Aorta (tissue), 5 donors: ENCODE results near the gene VOPP1. TPM values are rescaled to one million over a fixed set of nuclear protein-coding genes. Genes with fewer than 3 reads are reported as not detected.
A peak's percentile ranks its signal among the peaks of the same experiment; 100 is the strongest.

ENCODE experiments used
- ATAC-seq: fragments of 200-7000 bp; cut with Tn5 transposase; one replicate; pipeline ENCODE4 v1.9.1; 2022; ENCODE audit warnings: moderate library complexity; ENCODE audit not compliant: low FRiP score
- DNase-seq, 2 donors: peaks; one replicate each; pipeline ENCODE4 v3.0.0-alpha.2; 2020
- H3K27ac ChIP-seq, 2 donors: one replicate each; pipeline ENCODE4 v1.5.1; 2013; ENCODE audit warnings: low read length in 2 of 2, mild to moderate bottlenecking in 2 of 2, moderate library complexity in 2 of 2, control low read depth in 1 of 2, inconsistent platforms in 1 of 2, low read depth in 1 of 2
- H3K27me3 ChIP-seq, 2 donors: one replicate each; pipeline ENCODE4 v1.6.1; 2013; ENCODE audit warnings: control low read depth in 1 of 2, low read length in 1 of 2, mild to moderate bottlenecking in 1 of 2, moderate library complexity in 1 of 2; ENCODE audit not compliant: insufficient read depth in 2 of 2, control insufficient read depth in 1 of 2
- H3K36me3 ChIP-seq, 2 donors: one replicate each; pipeline ENCODE4 v1.6.1; 2013; ENCODE audit warnings: control low read depth in 1 of 2, low read length in 1 of 2, mild to moderate bottlenecking in 1 of 2; ENCODE audit not compliant: insufficient read depth in 2 of 2, control insufficient read depth in 1 of 2
- H3K4me1 ChIP-seq, 2 donors: one replicate each; pipeline ENCODE4 v1.6.1; 2013; ENCODE audit warnings: low read length in 2 of 2, control low read depth in 1 of 2, mild to moderate bottlenecking in 1 of 2, moderate library complexity in 1 of 2; ENCODE audit not compliant: insufficient read depth in 2 of 2, control insufficient read depth in 1 of 2
- H3K4me3 ChIP-seq, 2 donors: one replicate each; pipeline ENCODE4 v1.5.1; 2013; ENCODE audit warnings: low read length in 2 of 2, control low read depth in 1 of 2, mild to moderate bottlenecking in 1 of 2
- H3K9me3 ChIP-seq: one replicate; pipeline ENCODE4 v1.6.1; 2013; ENCODE audit warnings: mild to moderate bottlenecking, low read length; ENCODE audit not compliant: control insufficient read depth
- WGBS, 2 donors: extraction: QIAGEN DNeasy Blood & Tissue Kit; methylation state at CpG; one replicate each; pipeline ENCODE4 v1.1.7; 2013; 5-methylcytosine and 5-hydroxymethylcytosine counted together
- intact Hi-C, 2 donors: fragments of 100-400 bp; cut with DNase I; formaldehyde crosslinking; loops; one replicate each; pipeline versions ENCODE4 v1.14.2 to v1.15.0; 2022
- polyA plus RNA-seq, 2 donors: library from polyadenylated mRNA; stranded (reverse); fragments of 200-250 nt; gene quantifications; one replicate each; pipeline ENCODE4 v1.2.3, GENCODE V29; 2013
- total RNA-seq, 2 donors: library from RNA; stranded (reverse); fragmentation: NEBNext Ultra II Directional; extraction: Animal tissue kit (Norgen Biotek cat#: 25700); gene quantifications; one replicate each; pipeline ENCODE4 v1.2.1, GENCODE V29; 2021
- donor health status: healthy with polysubstance abuse.
- donor health status: Bipolar disorder and iron deficiency.
- donor health status: DM: no; HTN: no; CAD: no.
- donor health status: DM: no; HTN: no; CAD: no.
- donor health status: DM: yes; HTN: yes; CAD: no.

Gene VOPP1
- total and polyA plus RNA-seq, 4 donors, result 36.3 to 82.9 (median 68.5) TPM

DNA sequence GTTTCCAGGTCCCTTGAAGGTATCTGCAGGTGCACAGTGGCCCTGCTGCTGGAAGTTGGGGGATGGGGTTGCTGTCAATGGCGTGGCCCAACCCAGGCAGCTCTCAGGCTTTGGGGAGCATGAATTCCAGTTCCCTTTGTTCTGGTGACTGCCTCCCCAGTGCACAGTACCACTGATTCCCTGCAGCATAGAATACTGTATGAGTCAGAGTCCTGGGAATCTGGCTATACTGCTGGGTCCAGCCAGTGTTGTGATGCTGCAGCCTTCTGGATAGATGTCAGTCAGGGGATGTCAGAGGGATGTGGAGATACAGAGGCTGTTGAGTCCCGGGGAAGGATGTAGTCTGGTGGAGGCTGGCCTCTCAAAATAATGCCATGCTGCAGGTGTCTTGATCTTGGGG, 107.9 kb downstream of the VOPP1 start:
- WGBS, 2 donors, result 95 to 99% methylated on average over 2 of the region's 2 CpGs
- DNase-seq, result no peak
- H3K9me3 ChIP-seq, result no peaks in the 10 kb centered on the region
- intact Hi-C loops, result no loop called here
- ATAC-seq, result no peak
- H3K36me3 ChIP-seq, result peaks cover 0 to 10% of the 10 kb centered on the region in 2 donors
- no peak overlapping the region for H3K27ac ChIP-seq
- no peaks in the 10 kb centered on the region for H3K4me1 ChIP-seq
- no peak overlapping the region for H3K4me3 ChIP-seq
- no peaks in the 10 kb centered on the region for H3K27me3 ChIP-seq

DNA sequence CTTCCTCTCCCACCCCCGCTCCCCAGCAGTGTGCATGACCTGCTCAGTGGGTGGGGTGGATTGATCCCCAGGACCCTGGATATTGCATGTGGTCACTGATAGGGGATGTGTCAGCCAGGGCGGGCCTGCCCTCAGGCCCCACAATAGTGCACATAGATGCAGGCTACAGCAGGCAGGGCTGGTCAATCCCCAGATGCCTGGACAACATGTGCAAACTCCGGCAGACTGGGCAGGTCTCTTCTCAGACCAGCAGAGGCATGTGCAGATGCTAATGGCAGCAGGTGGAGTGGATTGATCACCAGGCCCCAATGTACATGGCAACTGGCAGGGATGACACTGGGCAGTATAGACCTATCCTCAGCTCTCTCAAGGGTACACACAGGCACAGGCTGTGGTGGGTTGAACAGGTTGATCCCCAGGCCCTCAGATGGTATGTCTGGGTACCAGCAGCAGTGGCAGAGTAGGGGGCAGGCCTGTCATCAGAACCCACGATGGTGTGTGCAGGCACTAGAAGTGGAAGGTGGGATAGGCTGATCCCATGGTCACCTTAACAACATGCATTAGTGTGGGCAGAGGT, 108.5 kb downstream of the VOPP1 start:
- Histone ChIP-seq H3K9me3 (no peaks in the 10 kb centered on the region), H3K36me3 (peaks cover 0 to 10% of the 10 kb centered on the region in 2 donors), H3K27ac (no peak overlapping the region), H3K27me3 (no peaks in the 10 kb centered on the region), H3K4me1 (no peaks in the 10 kb centered on the region), H3K4me3 (no peak overlapping the region)
- WGBS, 2 donors, result 98 to 100% methylated on average over 4 of the region's 4 CpGs
- intact Hi-C loops, result no loop called here
- no peak for DNase-seq
- no peak for ATAC-seq

DNA sequence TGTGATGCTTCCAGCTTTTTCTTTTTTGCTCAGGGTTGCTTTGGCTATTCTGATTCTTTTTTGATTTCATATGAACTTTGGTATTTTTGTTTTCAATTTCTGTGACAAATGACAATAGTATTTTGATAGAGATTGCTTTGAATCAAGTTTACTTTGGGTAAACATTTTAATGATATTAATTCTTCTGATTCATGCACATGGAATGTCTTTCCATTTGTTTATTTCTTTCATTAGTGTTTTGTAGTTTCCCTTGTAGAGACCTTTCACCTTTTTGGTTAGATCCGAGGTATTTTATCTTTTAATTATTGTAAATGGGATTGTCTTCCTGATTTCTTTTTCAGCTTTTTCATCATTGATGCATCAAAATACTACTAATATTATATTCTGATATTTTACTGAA, 114.0 kb downstream of the VOPP1 start:
- no peak for ATAC-seq
- no peak overlapping the region for H3K4me3 ChIP-seq
- DNase-seq, result no peak
- no peaks in the 10 kb centered on the region for H3K9me3 ChIP-seq
- no peaks in the 10 kb centered on the region for H3K27me3 ChIP-seq
- H3K36me3 ChIP-seq, result no peaks in the 10 kb centered on the region
- intact Hi-C loops, result no loop called here
- H3K4me1 ChIP-seq, result no peaks in the 10 kb centered on the region
- WGBS, 2 donors, result 92% methylated on average over 1 of the region's 1 CpG
- H3K27ac ChIP-seq, result no peak overlapping the region

DNA sequence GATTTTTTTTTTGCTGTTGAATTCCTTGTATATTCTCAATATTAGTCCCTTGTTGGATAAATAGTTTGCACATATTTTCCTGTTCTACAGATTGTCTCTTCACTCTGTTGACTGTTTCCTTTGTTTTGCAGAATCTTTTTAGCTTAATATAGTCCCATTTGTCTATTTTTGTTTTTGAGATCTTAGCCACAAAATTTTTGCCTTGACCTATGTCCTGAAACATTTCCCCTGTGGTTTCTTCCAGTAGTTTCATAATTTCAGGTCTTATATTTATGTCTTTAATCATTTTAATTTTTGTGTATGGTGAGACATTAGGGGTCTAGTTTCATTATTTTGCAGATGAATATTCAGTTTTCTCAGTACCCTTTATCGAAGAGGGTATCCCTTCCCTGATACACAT, 114.5 kb downstream of the VOPP1 start:
- Histone ChIP-seq H3K36me3 (no peaks in the 10 kb centered on the region), H3K4me1 (no peaks in the 10 kb centered on the region), H3K4me3 (no peak overlapping the region), H3K9me3 (no peaks in the 10 kb centered on the region), H3K27ac (no peak overlapping the region), H3K27me3 (no peaks in the 10 kb centered on the region)
- intact Hi-C loops, result no loop called here
- ATAC-seq (no peak), DNase-seq (no peak)
- WGBS, 2 donors, result 100% methylated on average over 1 of the region's 1 CpG

DNA sequence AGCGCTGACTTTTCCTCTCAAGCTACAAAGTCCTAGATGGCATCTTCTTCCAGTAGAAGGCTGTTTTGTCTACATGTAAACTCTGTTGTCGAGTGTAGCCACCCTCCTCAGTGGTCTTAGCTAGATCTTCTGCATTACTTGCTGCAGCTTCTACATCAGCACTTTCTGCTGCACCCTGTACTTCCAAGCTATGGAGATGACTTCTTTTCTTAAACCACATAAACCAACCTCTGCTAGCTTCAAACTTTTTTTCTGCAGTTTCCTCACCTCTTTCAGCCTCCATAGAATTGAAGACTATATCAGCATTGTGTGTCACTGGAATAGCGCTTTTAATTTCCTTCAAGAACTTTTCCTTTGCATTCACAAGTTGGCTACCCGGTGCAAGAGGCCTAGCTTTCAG, 119.3 kb downstream of the VOPP1 start:
- Histone ChIP-seq H3K27ac (no peak overlapping the region), H3K36me3 (no peaks in the 10 kb centered on the region), H3K4me1 (no peaks in the 10 kb centered on the region), H3K4me3 (no peak overlapping the region), H3K27me3 (no peaks in the 10 kb centered on the region), H3K9me3 (no peaks in the 10 kb centered on the region)
- 86 to 94% methylated on average over 4 of the region's 4 CpGs for WGBS, 2 donors
- DNase-seq, result no peak
- intact Hi-C loops, result no loop called here
- no peak for ATAC-seq

DNA sequence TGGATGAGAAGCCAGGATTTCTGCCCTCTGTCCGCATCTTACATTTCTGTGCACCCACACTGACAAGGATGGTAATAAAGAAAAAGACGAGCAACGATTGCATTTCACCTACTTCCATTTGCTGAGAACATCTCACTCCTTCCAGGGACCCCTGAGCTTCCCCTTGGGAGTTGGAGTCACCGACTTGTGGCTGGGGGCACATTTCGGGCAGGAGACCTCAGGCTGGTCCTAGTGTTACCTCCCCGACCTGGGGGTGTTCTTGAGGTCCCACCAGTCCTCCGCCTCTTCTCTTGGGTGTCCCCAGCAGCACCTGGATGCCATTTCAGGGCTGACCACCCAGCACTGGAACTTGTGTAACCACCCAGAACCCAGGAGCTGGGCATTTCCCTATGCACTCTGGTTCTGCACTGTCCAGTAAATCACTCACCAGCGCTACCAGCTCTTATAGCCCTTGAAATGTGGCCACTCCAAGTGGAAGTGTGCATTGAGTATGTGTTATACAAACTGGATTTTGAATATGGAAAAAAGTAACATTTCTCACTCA, 122.2 kb downstream of the VOPP1 start:
- Histone ChIP-seq H3K9me3 (no peaks in the 10 kb centered on the region), H3K4me3 (no peak overlapping the region), H3K27me3 (no peaks in the 10 kb centered on the region), H3K27ac (no peak overlapping the region), H3K36me3 (no peaks in the 10 kb centered on the region), H3K4me1 (no peaks in the 10 kb centered on the region)
- no peak for ATAC-seq
- 94 to 96% methylated on average over 8 of the region's 8 CpGs for WGBS, 2 donors
- DNase-seq, result no peak
- intact Hi-C loops, result no loop called here

DNA sequence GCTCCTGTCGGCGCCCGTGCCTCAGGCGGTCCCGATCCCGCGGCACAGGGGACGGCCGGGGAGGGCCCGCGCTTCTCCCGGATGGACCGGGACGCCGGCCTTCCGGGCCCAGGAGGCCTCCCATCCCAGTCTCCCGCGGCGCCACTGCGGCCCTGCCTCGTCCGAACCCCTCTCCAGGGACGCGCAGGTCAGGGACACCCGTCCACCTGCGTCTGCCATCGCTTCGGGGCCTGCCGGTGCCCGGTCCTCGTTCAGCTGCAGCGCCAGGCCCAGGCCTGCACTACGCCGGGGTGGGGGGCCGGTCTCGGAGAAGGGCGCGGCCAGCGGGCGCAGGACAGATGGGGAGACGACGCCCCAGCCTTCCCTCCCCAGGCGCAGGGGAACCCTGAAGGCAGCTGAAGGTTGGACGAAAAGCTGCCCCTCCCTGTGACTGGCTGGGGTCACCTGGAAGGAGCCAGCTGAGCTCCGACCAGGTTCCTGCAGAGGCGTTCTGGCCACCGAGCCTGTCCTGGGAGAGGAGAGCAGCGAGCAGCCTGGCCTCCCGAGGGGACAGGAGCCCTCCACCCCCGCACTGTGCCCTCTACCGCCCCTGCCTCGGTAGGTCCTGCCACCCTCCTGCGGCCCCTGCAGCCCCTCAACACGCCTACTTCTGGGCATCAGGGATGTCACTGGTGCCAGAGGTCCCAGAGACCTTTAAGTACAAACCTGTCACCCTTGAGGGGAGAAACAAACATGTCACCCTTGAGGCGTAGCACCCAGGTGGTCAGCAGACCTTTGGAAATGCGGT, 122.9 kb downstream of the VOPP1 start:
- peak; percentile 41 for ATAC-seq
- no peaks in the 10 kb centered on the region for H3K4me1 ChIP-seq
- 32 to 36% methylated on average over 53 to 56 of the region's 56 CpGs for WGBS, 2 donors
- no peak for DNase-seq
- H3K27ac ChIP-seq, result no peak overlapping the region
- no peaks in the 10 kb centered on the region for H3K27me3 ChIP-seq
- no peaks in the 10 kb centered on the region for H3K36me3 ChIP-seq
- no peak overlapping the region for H3K4me3 ChIP-seq
- intact Hi-C loops, result no loop called here
- H3K9me3 ChIP-seq, result no peaks in the 10 kb centered on the region

DNA sequence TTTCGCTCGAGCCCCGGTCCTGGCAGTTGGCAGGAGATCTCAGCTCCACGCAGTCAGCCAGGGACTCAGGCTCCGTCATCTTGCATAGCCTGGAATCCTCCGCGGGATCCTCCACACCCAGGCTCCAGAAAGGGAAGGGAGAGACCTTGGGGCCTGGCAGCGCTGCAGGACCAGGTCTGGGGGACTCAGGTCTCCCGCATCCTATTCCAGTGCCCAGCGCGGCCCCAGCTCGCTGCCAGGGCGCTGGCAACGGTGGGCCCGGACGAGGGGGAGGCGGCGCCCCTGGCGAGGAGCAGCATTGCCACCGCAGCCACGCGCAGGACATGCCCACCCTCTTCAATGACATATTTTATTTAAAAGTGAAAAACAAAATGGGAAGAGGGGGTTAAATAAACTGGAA, 123.8 kb downstream of the VOPP1 start:
- WGBS, 2 donors, result 55 to 74% methylated on average over 20 to 22 of the region's 22 CpGs
- ATAC-seq, result no peak

DNA sequence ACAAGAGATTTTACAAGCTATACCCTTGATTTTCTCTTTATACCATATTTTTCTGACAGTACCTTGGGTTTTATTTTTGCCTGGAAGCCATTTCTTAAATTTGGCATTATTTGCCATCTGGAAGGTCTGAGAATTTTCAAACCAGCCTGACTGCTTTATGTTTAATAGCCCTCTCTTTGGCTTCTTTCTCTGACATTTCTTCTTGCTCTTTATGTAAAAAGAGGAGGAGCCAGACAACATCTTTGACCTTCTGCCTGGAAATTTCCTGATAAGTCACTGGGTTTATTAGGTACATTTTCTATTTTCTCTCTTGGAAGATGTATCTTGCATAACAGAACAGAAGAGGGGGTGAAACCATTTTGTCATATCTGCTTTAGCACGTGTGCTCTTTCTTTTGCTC, 127.5 kb downstream of the VOPP1 start:
- Histone ChIP-seq H3K27ac (no peak overlapping the region), H3K9me3 (no peaks in the 10 kb centered on the region)
- intact Hi-C loops, result loop anchor here in 1 of 2 donors (5.0 kb wide), 1 partner anchor 153 kb away; no protein-coding TSS in a partner anchor

More for the DNA sequence above, 123.8 kb downstream of the VOPP1 start:
- Histone ChIP-seq H3K27me3 (no peaks in the 10 kb centered on the region), H3K36me3 (no peaks in the 10 kb centered on the region), H3K27ac (no peak overlapping the region), H3K9me3 (no peaks in the 10 kb centered on the region), H3K4me3 (no peak overlapping the region), H3K4me1 (no peaks in the 10 kb centered on the region)
- intact Hi-C loops, result no loop called here
- no peak for DNase-seq

More for the DNA sequence above, 127.5 kb downstream of the VOPP1 start:
- H3K4me1 ChIP-seq, result no peaks in the 10 kb centered on the region
- ATAC-seq (no peak), DNase-seq (no peak)
- no peaks in the 10 kb centered on the region for H3K36me3 ChIP-seq
- WGBS, 2 donors, result 45 to 55% methylated on average over 1 of the region's 1 CpG
- H3K4me3 ChIP-seq, result no peak overlapping the region
- H3K27me3 ChIP-seq, result no peaks in the 10 kb centered on the region
